HUDEP-2 (cell line): Measurements from ENCODE around the gene MTERF1.
A peak's percentile ranks its signal among the peaks of the same experiment; 100 is the strongest.
"Not testable (repeated sequence)": the region's sequence is repeated elsewhere in the genome, so short reads cannot be mapped to it uniquely, and the experiment has no call there.

Experiments
- DNase-seq, 76 experiments: peaks; one replicate each; lab custom pipeline; 2025; ENCODE audit not compliant: unreplicated experiment in 76 of 76; lab: John Stamatoyannopoulos, UW

The MTERF1 gene, protein sequence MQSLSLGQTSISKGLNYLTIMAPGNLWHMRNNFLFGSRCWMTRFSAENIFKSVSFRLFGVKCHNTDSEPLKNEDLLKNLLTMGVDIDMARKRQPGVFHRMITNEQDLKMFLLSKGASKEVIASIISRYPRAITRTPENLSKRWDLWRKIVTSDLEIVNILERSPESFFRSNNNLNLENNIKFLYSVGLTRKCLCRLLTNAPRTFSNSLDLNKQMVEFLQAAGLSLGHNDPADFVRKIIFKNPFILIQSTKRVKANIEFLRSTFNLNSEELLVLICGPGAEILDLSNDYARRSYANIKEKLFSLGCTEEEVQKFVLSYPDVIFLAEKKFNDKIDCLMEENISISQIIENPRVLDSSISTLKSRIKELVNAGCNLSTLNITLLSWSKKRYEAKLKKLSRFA

DNA sequence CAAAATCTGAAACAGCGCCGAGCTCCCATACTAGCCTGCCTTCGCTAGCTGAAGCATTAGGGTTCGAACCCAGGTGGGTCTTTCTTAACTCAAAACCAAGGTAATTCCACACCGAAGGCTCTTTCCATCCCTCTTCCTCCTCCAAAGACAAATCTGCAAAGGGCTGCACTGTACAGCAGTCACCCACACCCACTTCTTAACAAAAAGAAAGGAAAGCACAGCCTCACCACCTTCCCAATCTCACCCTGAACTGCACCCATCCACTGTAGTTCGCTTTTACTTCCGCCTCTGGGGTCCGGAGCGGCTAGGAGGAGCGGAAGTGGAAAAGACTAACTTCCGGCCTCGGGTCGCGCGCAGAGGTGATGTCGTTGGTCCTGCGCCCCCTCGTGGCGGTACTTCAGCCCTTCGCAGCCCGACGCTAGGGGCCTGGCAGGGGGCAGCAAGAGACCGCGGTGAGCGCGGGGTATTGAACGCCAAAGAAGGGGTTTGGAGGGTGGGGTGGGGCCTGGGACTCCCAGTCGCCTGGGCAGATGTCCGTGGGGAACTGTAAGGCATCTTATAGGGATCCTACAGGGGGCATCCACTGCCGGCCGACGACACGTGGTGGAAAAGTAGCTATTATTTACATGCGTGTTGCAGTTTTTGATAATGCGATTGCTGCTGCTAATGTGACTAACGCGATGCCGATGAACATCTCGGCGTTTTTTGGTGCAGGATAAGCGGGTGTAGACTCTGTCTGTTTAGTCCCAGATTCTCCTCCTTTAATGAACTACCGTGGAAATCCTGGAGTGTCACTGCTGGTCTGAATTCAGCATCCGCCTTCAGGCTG, at the start of gene MTERF1:
Gene MTERF1 (minus strand): TSS at position 290 of the 829 bp plus-strand sequence. CDS start 619 bp downstream, outside the sequence.
- DNase-seq = peak in 75 of 76 experiments; percentile 22 to 94 (median 86)

DNA sequence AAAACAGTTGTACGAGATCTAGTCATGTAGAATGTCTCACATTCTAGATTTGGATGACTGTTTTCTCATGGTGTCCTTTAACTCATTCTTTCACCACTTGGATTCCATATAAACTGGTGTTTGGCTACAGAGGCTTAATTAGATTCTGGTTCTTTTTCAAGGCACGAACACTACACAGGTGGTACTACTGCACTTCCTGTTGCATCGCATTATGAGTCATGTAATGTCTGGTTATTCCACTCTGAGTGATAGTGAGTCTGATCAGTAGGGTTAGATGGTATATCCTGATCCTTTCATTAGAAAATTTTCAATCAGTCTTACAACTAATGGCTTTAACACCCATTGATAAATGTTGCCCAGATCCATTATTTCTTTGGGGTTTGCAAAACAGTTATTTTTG, 49.0 kb upstream of the MTERF1 start:
- DNase-seq = no peak

DNA sequence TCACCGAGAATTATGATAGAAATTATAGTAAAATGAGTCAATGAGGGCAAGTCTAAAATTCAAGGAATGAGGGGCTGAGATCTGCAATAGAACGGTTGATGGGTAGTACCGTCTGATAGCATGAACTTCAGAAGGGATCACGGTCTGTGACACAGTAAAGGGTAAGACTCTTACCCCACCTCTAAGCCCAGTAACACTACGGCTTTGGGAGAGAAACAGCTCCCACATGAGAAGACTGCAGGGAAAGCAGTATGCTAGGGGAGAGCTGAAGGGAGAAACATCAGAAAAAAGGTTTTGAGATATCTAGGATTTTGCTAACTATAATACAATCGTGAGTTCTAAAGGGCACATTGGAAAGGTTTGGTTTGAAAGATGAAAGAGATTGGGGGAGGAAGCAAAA, 47.4 kb upstream of the MTERF1 start:
- DNase-seq = no peak

DNA sequence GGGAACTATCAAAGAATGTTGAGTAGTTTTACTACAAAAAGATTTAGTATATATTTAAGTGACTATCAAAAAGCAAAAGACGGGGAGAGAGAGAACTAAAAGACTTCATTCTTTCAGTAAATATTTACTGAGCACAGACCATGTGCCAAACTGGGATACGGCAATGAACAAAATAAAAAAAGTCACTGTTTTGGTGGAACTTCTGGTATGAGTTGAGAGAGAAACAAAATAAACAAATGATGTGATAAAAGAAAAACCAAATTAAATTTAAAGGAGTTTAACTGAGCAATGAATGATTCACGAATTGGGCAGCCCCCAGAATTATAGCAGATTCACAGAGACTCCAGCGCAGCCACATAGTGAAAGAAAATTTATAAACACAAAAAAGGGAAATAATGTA, 42.4 kb upstream of the MTERF1 start:
- DNase-seq = no peak

DNA sequence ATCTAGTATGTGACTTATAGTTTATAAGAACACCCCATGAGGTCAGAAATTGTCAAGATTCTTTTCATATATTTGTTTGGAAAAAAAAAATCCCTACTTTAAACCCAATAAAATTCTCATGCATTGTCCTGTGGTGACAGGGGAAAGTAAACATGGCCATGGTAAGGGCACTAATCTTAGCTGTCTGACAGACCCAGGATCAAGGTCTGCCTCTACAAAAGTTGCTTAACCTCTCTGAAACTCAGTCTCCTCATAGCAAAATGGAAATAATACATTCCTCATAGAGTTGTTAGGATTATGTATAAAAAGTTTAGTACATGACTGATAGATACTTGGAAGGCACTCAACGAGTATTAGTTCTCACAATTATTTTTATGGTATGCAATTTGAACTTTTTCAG, 37.9 kb upstream of the MTERF1 start:
- DNase-seq = no peak

DNA sequence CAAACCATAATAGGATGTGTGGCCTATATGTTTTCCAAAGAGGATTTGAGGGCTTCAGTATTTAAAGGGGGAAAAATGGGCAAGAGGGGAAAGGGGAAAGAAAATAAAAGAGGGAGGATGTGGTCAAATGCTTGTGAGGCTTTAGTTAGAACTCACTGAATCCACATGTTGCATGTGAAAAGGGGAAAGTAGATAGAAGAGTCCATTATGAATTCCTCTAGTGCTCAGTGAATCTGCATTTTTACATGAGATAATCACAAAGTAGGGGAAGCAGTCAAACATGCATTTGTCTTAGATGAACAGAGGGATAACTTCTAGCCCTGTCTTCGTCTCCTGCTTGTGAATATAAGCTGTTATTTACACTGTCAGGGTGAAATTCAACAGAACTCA, 35.5 kb upstream of the MTERF1 start:
- DNase-seq = no peak

DNA sequence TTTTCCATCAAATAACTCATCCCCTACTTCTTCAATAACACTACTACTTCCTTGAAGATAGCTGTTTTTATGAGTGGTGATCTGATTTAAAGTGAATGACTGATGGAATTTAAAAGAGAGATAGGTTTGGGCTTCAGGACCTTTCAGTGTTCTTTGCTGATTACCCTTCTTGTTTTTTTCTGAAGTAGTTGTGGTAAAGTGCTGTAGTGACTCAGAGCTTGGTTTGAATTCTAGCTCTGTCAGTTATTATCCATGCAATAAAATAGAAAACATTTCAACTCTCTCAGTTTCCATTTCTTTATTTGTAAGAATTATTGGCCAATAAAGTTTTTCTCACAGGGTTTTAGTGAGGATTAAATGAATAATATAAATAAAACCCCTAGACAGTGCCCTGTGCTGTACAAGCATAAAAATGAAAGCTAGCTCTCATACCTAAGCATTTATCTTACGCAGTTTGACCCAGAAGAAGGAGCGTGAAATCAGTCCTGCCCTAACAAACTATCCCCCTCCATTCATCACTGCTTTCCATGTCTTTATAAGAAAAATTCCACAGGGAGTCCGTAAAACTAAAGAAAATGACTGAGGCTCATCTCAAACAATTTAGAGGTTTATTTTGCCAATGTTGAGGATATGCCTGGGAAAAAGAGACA, 35.0 kb upstream of the MTERF1 start:
- DNase-seq = no peak

DNA sequence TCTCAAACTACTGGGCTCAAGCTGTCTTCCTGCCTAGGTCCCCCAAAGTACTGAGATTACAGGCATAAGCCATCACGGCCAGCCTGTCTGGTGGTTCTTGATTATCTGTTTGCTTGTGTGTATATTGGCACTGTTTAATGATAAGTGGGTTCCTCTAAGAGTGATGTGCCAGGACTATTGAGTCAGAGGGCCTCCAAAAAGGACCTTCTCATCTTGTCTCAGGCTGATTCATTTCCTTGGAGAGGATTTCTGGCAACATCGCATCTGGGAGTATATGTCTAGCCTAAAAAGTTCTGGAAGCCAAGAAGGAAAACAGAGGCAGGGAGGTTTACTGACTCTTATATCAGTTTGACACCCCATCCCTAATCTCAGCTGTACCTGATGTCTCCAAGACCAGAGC, 33.1 kb upstream of the MTERF1 start:
- no peak for DNase-seq

DNA sequence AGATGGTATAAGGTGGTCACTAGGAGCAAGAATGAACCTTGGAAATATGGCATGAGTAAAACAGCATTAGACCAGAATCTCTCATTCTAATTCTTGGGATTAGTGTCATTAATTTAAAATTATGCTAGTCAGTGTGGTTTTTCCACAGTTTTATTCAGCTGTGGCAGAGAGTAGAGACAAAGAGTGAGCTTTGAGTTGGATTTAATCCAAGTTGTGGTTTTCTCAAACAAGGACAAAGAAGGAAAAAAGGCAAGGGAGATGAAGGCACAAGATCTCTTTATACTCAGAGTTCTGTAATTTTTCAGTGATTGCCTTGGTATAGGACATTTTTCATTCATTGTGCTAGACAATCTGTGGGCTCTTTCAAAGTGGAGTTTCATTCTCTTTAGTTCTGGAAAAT, 32.0 kb upstream of the MTERF1 start:
- no peak for DNase-seq

DNA sequence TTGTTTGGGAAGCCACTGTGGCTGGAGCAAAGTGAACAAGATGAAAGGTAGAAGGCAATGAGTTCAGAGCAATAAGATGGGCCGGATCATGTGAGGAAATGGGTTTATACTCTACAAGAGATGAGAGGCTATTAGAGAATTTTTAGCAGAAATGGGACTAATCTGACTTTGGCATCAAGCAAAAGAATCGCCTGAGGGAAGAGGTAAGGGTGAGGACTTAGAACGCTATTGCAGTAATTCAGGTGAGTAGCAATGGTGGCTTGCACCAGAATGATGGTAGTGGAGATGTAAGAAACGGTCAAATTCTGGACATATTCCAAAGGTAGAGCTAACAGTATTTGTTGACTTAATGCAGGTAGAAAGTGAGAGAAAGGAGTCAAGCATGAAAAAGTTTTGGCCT, 30.6 kb upstream of the MTERF1 start:
- no peak for DNase-seq

DNA sequence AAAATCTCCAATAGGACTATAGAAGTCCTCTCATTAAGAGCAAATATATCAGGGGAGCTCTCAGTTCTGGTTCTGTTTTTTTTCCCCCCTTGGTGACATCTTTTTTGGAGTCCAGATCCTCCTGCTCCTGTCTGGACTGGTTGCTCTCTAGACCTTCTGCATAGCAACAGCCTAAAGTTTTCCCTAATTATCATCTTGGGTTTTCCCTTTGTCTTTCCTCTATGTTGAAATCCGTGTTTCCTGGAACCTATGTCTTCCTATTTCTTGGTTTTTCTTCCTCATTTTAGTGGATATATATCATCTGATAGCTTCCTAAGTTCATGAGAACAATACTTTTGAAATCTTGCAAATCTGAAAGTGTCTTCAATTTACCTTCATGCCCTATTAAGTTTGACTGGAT, 29.7 kb upstream of the MTERF1 start:
- no peak for DNase-seq

DNA sequence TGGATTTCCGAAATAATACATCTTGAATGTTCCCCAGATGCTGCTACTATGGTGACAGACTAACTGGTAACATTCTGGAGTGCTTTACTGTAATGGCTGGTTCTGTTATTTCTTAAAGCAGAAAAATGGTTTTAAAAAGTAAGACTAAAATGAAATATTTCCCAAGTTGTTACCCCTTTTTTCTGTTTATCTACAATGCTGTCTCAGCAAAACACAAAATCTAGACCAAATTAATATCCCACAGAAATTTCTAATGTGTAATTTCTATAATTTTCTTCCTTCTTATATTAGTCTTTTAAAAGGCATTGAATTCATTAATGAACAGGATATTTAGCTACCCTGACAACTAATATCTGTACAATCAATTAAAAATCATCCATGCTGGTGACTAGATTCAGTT, 19.1 kb upstream of the MTERF1 start:
- no peak for DNase-seq

DNA sequence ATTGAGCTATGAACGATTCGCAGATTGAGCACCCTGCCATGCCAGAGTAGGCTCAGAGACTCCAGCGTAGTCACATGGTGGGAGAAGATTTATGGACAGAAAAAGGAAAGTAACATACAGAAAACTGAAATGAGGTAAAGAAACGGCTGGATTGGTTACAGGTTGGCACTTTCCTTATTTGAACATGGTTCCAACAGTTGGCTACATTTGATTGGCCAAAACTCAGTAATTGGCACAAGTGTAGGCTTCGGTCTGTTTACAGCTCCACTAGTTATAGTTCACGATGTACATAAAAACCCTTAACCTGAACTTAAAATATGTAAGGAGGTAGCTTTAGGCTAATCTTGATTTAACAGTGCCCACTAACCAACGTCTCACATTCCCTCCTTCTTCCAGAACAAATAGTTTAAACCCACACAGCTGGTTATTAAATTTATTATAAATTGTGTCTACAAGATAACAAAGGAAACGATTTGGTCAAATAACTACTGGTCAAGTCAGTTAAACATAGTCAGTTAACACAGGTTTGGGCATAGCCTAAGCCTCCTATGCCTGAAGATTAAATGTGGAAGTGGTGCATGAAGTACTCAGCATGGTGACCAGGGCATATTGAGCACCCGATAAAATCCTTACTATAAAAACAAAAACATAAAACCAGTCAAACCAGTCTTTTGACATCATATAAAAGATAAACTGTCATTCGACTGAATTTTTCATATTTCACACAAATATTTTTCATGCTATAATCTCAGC, 17.9 kb upstream of the MTERF1 start:
- DNase-seq = no peak

DNA sequence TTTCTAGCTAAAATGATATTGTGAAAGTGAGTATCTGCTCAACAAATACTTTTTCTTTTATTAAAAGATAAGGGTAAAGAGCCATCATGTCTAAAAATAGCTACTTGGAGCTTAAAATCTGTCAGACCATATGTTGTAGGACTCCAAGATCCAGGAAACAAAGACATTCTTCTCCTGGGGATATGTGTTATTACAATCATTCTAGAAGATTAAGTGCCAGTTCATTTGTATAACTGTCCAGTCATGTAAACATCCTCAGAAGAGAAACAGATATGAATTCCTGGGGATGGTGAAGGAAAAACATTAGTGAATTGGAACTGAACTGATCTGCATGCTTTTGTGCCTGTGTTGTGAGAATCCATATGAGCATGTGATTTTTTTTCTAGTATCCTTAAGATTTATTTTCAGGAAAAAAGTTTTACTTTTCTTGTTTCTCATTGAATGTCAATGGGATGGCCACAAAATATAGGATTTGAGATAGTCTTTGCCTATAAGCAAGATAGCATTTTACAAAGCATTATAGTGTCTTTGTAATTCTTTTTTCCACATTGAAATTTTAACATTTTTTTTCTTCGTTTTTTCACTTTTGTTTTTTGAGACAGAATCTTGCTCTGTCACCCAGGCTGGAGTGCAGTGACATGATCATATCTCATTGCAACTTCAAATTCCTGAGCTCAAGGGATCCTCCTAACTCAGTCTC, 14.4 kb upstream of the MTERF1 start:
- no peak for DNase-seq

DNA sequence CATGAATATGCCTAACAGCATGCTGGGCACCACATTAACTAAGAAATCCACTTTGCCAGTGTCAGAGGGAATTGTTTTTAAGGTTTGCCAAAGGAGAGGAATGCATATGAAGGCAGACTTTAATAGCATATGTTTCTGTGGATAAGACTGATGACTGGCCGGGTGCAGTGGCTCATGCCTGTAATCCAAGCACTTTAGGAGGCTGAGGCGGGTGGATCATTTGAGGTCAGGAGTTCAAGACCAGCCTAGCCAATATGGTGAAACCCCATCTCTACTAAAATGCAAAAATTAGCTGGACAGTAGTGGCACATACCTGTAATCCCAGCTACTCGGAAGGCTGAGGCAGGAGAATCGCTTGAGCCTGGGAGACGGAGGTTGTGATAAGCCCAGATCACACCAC, 13.2 kb upstream of the MTERF1 start:
- DNase-seq = not testable (repeated sequence)

DNA sequence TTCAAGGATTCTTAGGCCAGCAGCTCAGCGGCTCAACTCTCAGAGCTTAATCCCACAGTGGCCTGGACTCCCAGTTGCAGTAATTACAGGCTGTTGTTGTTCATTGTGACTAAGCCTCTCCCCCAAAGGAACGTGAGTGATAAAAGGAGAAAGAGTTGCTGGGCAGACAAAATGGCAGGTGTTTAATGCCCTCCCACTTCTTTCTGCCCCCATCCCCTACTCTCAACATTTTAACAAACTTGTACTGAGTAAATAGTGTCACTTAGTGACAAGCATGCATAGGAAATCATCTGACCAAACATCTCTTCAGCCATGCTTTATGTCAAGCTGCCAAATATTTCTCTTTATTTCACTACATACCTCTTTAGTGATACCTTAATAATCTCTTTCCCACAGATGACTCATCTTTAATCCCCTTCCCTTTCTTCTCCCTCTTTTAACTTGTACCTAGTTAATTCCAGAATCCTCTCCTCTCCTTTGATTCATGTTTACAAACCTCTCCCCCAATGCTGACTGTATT, 12.4 kb upstream of the MTERF1 start:
- no peak for DNase-seq

DNA sequence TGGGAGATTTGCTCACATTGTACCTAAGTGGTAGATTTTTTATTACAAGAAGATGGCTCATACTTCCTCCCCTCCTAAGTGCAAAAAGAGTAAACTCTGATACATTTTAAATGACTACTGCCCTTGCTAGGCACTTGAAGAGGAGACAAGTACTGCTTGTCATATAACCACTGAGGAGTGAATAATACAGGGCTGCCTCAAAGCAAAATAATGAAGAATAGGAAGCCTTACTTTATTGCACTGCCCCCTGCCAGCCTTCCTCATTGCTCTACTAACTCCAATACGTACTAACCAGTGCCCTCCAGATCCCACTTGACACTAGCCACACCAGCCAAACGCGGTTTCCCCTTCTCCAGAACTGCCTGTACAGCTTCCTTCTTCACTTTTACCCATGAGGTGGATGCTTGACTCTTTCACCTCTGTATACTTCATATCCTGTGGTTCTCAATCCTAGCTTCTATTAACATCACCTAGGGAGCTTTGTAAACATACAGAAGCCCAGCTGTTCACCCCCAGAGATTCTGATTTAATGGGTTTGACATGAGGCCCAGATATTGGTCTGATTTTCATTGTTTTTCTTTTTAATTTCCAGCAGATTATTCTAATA, 11.7 kb upstream of the MTERF1 start:
- DNase-seq = no peak

DNA sequence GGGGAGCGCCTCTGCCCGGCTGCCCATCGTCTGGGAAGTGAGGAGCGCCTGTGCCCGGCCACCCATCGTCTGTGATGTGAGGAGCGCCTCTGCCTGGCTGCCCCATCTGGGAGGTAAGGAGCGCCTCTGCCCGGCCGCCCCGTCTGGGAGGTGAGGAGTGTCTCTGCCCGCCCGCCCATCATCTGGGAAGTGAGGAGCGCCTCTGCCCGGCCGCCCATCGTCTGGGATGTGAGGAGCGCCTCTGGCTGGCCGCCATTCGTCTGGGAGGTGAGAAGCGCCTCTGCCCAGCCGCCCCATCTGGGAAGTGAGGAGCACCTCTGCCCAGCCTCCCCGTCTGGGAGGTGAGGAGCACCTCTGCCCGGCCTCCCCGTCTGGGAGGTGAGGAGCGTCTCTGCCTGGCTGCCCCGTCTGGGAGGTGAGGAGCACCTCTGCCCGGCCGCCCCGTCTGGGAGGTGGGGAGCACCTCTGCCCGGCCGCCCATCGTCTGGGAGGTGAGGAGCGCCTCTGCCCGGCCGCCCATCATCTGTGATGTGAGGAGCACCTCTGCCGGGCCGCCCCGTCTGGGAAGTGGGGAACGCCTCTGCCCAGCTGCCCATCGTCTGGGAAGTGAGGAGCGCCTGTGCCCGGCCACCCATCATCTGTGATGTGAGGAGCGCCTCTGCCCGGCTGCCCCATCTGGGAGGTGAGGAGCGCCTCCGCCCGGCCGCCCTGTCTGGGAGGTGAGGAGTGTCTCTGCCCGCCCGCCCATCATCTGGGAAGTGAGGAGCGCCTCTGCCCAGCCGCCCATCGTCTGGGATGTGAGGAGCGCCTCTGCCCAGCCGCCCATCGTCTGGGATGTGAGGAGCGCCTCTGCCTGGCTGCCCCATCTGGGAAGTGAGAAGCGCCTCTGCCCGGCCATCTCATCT, 8.0 kb upstream of the MTERF1 start:
- not testable (repeated sequence) for DNase-seq
